GM19351 (cell line): Measurements from ENCODE around the gene TAS2R14.

Source experiments
- ATAC-seq: cut with Tn5 transposase; IDR thresholded peaks from one replicate; pipeline ENCODE4 v1.9.1; 2021; ENCODE audit warnings: mild to moderate bottlenecking, moderate library complexity; ENCODE audit not compliant: unreplicated experiment

TAS2R14 gene

DNA sequence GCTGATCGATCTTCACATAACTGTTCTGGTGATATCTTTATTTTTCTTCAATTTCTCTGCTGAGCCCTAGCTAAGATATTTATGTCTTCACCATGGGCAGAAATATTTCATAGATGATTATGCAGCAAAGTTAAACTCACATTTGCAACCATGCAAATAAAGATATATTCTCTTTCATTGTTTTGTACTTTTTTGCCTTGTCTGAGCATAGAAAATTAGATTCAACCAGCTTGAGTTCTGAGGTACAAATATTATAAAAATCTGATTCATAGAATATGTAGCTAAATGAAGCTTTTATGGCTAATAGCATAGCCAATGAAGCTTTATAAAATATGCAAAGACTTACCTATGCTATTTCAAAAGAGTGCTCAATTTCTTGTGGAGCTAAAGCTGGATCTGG lies 29.6 kb downstream of the TAS2R14 start, which contains the start of gene TAS2R13:
TSS of gene TAS2R13 (minus strand) at position 101 of the 400 bp plus-strand sequence. CDS start 264 bp downstream, outside the sequence.
- ATAC-seq: no peak

DNA sequence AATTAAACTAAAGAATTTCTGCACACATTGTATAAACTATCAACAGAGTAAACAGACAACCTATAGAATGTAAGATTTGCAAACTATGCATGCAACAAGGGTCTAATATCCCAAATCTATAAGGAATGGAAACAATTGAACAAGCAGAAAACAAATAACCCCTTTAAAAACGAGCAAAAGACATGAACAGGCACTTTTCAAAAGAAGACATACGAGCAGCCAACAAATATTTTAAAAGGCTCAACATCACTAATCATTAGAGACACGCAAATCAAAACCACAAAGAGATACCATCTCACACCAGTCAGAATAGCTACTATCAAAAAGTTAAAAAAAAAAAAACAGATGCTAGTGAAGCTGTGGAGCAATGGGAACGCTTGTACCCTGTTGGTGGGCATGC lies 34.4 kb downstream of the TAS2R14 start:
- no peak for ATAC-seq

DNA sequence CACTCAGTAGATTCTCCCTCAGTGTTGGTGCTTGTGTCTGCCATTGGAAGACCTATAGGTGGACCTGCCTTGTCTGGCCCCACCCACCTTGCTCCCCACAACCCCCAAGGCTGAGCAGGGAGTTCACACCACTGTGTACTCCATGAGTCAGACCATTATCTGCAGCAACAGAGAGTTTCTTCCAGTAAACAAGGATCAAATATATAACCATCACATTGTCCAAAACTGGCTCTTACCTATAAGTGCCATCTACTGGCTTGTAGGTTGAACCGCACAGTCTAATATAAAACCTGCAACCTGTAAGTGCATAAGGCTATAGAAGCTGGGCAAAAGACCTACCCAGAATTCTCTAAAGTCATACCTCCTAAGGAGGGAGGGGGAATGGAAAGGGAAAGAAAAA lies 37.6 kb downstream of the TAS2R14 start:
- no peak for ATAC-seq

DNA sequence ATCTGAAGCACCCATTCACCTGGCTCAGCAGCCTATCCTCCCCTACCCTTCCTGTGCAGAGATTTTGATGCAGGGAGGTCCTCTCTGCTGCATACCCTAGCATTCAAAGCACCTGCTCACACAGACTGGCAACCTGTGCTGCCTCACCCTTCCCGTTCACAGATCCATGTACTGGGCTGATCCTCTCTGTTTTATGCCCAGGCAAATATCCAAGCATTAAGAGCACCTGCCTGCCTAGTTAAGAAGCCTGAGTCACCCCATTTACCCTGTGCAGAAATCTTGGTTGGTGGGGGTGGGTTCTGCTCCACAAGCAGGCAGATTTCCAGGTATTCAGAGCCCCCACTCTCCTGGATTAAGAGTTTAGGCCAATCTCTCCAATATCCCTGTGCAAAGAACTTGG lies 38.1 kb downstream of the TAS2R14 start:
- no peak for ATAC-seq

DNA sequence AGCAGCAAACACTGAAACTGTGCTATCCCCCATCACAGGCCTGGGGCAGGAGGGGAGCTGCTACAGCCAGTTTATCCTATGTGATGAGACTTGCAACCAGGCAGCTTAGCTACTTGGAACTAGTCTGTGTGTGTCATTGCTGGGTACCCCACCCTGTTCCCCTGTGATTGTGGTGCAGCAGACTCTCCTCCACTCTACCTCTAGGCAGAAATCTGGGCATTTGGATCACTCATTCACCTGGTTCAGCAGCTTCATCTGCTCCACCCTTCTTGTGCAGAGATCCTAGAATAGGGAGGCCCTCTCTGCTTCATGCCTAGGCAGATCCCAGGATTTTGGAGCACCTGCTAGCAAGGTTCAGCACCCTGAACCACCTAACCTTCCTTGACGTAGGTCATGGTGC lies 38.5 kb downstream of the TAS2R14 start:
- ATAC-seq: no peak

DNA sequence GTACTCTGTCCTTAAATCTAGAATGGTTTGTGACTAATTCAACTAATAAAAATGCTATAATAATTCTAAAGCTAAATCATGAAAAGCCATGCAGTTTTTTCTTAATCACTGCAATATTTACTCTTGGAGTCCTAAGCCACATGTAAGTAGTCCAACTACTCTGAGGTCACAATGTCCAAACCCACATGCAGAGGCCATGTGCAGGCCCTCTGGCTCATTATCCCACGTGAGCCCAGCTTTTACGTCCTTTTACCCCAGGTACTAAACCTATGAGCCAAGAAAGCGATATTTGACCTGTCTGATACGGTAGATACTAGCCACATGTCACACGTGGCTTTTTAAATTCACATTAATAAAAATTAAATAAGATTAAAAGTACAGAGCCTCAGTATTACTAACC lies 42.2 kb downstream of the TAS2R14 start:
- no peak for ATAC-seq

DNA sequence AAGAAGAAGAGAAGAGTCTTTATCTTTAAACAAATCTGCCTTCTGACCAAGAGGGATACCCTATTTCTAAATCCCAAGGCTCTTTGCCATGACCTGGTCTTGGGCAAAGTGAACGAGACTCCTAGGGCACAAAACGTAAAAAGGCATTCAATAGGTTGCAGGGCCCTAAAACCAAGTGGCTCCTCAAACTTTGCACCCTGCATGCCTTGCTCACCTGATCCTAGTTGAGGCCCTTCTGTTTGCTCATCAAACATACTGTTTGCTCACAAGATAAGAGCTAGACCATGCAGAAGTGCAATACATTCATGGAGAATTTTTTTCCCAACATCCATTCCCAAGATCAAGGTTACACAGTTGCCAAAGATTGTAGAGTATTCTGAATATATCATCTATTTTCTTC lies 47.1 kb downstream of the TAS2R14 start:
- ATAC-seq: no peak

DNA sequence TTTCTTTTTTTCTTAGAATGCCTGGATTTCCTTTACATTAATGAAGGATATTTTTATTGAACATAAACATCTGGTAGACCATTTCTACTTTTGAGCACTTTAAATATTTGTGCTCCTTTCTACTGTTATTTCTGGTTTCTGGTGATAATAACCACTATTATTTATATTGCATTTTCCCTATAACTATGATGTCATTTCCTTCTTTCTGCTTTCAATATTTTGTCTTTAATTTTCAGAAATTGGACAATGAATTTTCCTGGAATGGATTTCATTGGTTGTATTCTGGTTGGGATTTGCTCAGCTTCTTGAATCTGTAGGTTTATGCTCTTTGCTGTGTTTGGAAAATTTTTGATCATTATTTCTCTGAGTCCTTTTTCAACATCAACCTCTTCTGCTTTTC lies 49.8 kb downstream of the TAS2R14 start:
- no peak for ATAC-seq
